ENCODE measurements around the gene TMEM132E. TPM values are rescaled to one million over a fixed set of nuclear protein-coding genes. Genes with fewer than 3 reads are reported as not detected.

The TMEM132E gene
- total RNA-seq, 1 experiment from 2014 or later, result 0.04 TPM

GRCh38 chr17:34617398-34617797 is 38.0 kb downstream of the TMEM132E start:
- TF ChIP-seq EZH2 (IDR thresholded peaks at IDR 0.05; ENCODE audit: borderline replicate concordance, low read depth, low read length, poor library complexity, severe bottlenecking) (no peak), CTCF (conservative IDR thresholded peaks at IDR 0.05; ENCODE audit: low read depth, low read length) (no peak)
- DNase-seq (ENCODE audit: low spot score), result no peak
- CTCF ChIA-PET, result no interaction called here
- POLR2A ChIA-PET (ENCODE audit: low non-redundant PET), result no interaction called here
- no peak overlapping the region for H3K27ac ChIP-seq (ENCODE audit: low read depth, low read length, poor library complexity, severe bottlenecking)
- intact Hi-C loops (cut with micrococcal nuclease; ENCODE audit: unreplicated experiment), result no loop called here
- no peaks in the 10 kb centered on the region for H3K9me3 ChIP-seq (ENCODE audit: low read depth, low read length, poor library complexity, severe bottlenecking)
- H3K4me3 ChIP-seq (ENCODE audit: low read depth, low read length, poor library complexity, severe bottlenecking), result no peak overlapping the region
- BruUV-seq (replicated peaks), result no TSS peak
- H3K36me3 ChIP-seq (ENCODE audit: insufficient read depth, low read length, poor library complexity, severe bottlenecking), result no peaks in the 10 kb centered on the region
- H3K4me1 ChIP-seq (ENCODE audit: insufficient read depth, low read length, poor library complexity, severe bottlenecking), result peaks cover 46% of the 10 kb centered on the region
- no peaks in the 10 kb centered on the region for H3K27me3 ChIP-seq (replicated peaks; ENCODE audit: insufficient read depth, low read depth, low read length, poor library complexity)

GRCh38 chr17:34619687-34620217 is 40.4 kb downstream of the TMEM132E start:
- Histone ChIP-seq H3K36me3 (ENCODE audit: insufficient read depth, low read length, poor library complexity, severe bottlenecking) (no peaks in the 10 kb centered on the region), H3K4me3 (ENCODE audit: low read depth, low read length, poor library complexity, severe bottlenecking) (no peak overlapping the region), H3K4me1 (ENCODE audit: insufficient read depth, low read length, poor library complexity, severe bottlenecking) (peaks cover 23% of the 10 kb centered on the region), H3K9me3 (ENCODE audit: low read depth, low read length, poor library complexity, severe bottlenecking) (no peaks in the 10 kb centered on the region), H3K27me3 (replicated peaks; ENCODE audit: insufficient read depth, low read depth, low read length, poor library complexity) (no peaks in the 10 kb centered on the region), H3K27ac (ENCODE audit: low read depth, low read length, poor library complexity, severe bottlenecking) (no peak overlapping the region)
- DNase-seq (ENCODE audit: low spot score), result no peak
- TF ChIP-seq CTCF (conservative IDR thresholded peaks at IDR 0.05; ENCODE audit: low read depth, low read length) (no peak), EZH2 (IDR thresholded peaks at IDR 0.05; ENCODE audit: borderline replicate concordance, low read depth, low read length, poor library complexity, severe bottlenecking) (no peak)
- no TSS peak for BruUV-seq (replicated peaks)
- ChIA-PET CTCF (no interaction called here), POLR2A (ENCODE audit: low non-redundant PET) (no interaction called here)
- intact Hi-C loops (cut with micrococcal nuclease; ENCODE audit: unreplicated experiment), result no loop called here

GRCh38 chr17:34620458-34620857 is 41.1 kb downstream of the TMEM132E start:
- TF ChIP-seq EZH2 (IDR thresholded peaks at IDR 0.05; ENCODE audit: borderline replicate concordance, low read depth, low read length, poor library complexity, severe bottlenecking) (no peak), CTCF (conservative IDR thresholded peaks at IDR 0.05; ENCODE audit: low read depth, low read length) (no peak)
- CTCF ChIA-PET, result no interaction called here
- POLR2A ChIA-PET (ENCODE audit: low non-redundant PET), result no interaction called here
- Histone ChIP-seq H3K27ac (ENCODE audit: low read depth, low read length, poor library complexity, severe bottlenecking) (no peak overlapping the region), H3K4me3 (ENCODE audit: low read depth, low read length, poor library complexity, severe bottlenecking) (no peak overlapping the region), H3K27me3 (replicated peaks; ENCODE audit: insufficient read depth, low read depth, low read length, poor library complexity) (no peaks in the 10 kb centered on the region), H3K9me3 (ENCODE audit: low read depth, low read length, poor library complexity, severe bottlenecking) (no peaks in the 10 kb centered on the region), H3K36me3 (ENCODE audit: insufficient read depth, low read length, poor library complexity, severe bottlenecking) (no peaks in the 10 kb centered on the region), H3K4me1 (ENCODE audit: insufficient read depth, low read length, poor library complexity, severe bottlenecking) (peaks cover 16% of the 10 kb centered on the region)
- DNase-seq (ENCODE audit: low spot score), result no peak
- intact Hi-C loops (cut with micrococcal nuclease; ENCODE audit: unreplicated experiment), result no loop called here
- no TSS peak for BruUV-seq (replicated peaks)
